ENCODE results near the gene ATP1A1. TPM values are rescaled to one million over a fixed set of nuclear protein-coding genes. Genes with fewer than 3 reads are reported as not detected.

ATP1A1 gene
- total RNA-seq, 2 experiments from 2014 or later: 251 to 262 TPM

- Histone ChIP-seq H3K27me3 (ENCODE audit: control insufficient read depth in 1 of 2, insufficient read depth in 2 of 2, low read length in 2 of 2) (no peaks in the 10 kb centered on the region), H3K4me3 (ENCODE audit: low read length) (no peak overlapping the region), H3K4me1 (ENCODE audit: insufficient read depth, low read length) (peaks cover 26% of the 10 kb centered on the region), H3K27ac (ENCODE audit: low read depth in 1 of 2, low read length in 2 of 2) (peak overlapping the region; percentile 13 to 22), H3K36me3 (ENCODE audit: insufficient read depth, low read length) (peaks cover 98% of the 10 kb centered on the region), H3K9me3 (ENCODE audit: control insufficient read depth in 1 of 2, insufficient read depth in 1 of 2, low read length in 2 of 2) (no peaks in the 10 kb centered on the region)
- intact Hi-C loops (cut with DNase I, micrococcal nuclease): loop anchor here in 1 of 2 experiments (1.0 to 5.0 kb wide), 2 partner anchors 13 to 158 kb away; no protein-coding TSS in a partner anchor
- H3K9me3 Mint-ChIP-seq: no peaks in the 10 kb centered on the region
- peak; percentile 88 for ATAC-seq (ENCODE audit: poor library complexity)
- H3K27me3 Mint-ChIP-seq: no peaks in the 10 kb centered on the region
- DNase-seq: peak in 7 of 14 experiments; percentile 8 to 85 (median 39)
- peaks cover 68% of the 10 kb centered on the region for H3K4me1 Mint-ChIP-seq (ENCODE audit: low read depth)
- peaks cover 98% of the 10 kb centered on the region for H3K36me3 Mint-ChIP-seq (ENCODE audit: low read depth)
- POLR2A ChIA-PET: interaction anchor here (0.7 to 2.0 kb wide), 5 partner anchors 13 to 239 kb away, joined by 3 to 8 read pairs (median 5); no protein-coding TSS in a partner anchor
- H3K4me3 Mint-ChIP-seq: no peak overlapping the region
- CTCF ChIA-PET: interaction anchor here (0.6 to 1.5 kb wide), 5 partner anchors 16 to 238 kb away, joined by 3 to 5 read pairs (median 3); no protein-coding TSS in a partner anchor
- TF ChIP-seq CTCF (IDR thresholded peaks at IDR 0.05): no peak
- peak overlapping the region; percentile 69 for H3K27ac Mint-ChIP-seq
These were observed 17.2 kb downstream of the ATP1A1 start for GRCh38 chr1:116390195-116390594.

GRCh38 chr1:116391185-116391584 is 18.1 kb downstream of the ATP1A1 start:
- intact Hi-C loops (cut with DNase I, micrococcal nuclease): loop anchor here in 1 of 2 experiments (5.0 kb wide), 1 partner anchor 159 kb away; no protein-coding TSS in a partner anchor
- no peaks in the 10 kb centered on the region for H3K9me3 ChIP-seq (ENCODE audit: control insufficient read depth in 1 of 2, insufficient read depth in 1 of 2, low read length in 2 of 2)
- H3K4me1 Mint-ChIP-seq (ENCODE audit: low read depth): peaks cover 61% of the 10 kb centered on the region
- peak overlapping the region; percentile 69 for H3K27ac Mint-ChIP-seq
- TF ChIP-seq CTCF (IDR thresholded peaks at IDR 0.05): no peak
- ChIA-PET CTCF (interaction anchor here (1.0 to 1.5 kb wide), 2 partner anchors 25 to 156 kb away, joined by 3 to 5 read pairs; no protein-coding TSS in a partner anchor), POLR2A (interaction anchor here (0.7 to 2.0 kb wide), 5 partner anchors 8 to 27 kb away, joined by 3 to 8 read pairs (median 4); no protein-coding TSS in a partner anchor)
- peaks cover 26% of the 10 kb centered on the region for H3K4me1 ChIP-seq (ENCODE audit: insufficient read depth, low read length)
- no peak overlapping the region for H3K4me3 Mint-ChIP-seq
- no peaks in the 10 kb centered on the region for H3K27me3 Mint-ChIP-seq
- H3K4me3 ChIP-seq (ENCODE audit: low read length): no peak overlapping the region
- peaks cover 100% of the 10 kb centered on the region for H3K36me3 Mint-ChIP-seq (ENCODE audit: low read depth)
- H3K9me3 Mint-ChIP-seq: no peaks in the 10 kb centered on the region
- peaks cover 99% of the 10 kb centered on the region for H3K36me3 ChIP-seq (ENCODE audit: insufficient read depth, low read length)
- ATAC-seq (ENCODE audit: poor library complexity) (no peak), DNase-seq (no peak)
- no peaks in the 10 kb centered on the region for H3K27me3 ChIP-seq (ENCODE audit: control insufficient read depth in 1 of 2, insufficient read depth in 2 of 2, low read length in 2 of 2)
- peak overlapping the region in 1 of 2 donors; percentile 15 for H3K27ac ChIP-seq (ENCODE audit: low read depth in 1 of 2, low read length in 2 of 2)

- H3K4me3 ChIP-seq (ENCODE audit: low read length): no peak overlapping the region
- H3K9me3 Mint-ChIP-seq: no peaks in the 10 kb centered on the region
- peaks cover 45% of the 10 kb centered on the region for H3K4me1 Mint-ChIP-seq (ENCODE audit: low read depth)
- H3K4me1 ChIP-seq (ENCODE audit: insufficient read depth, low read length): peaks cover 23% of the 10 kb centered on the region
- no peak for TF ChIP-seq CTCF (IDR thresholded peaks at IDR 0.05)
- H3K27me3 ChIP-seq (ENCODE audit: control insufficient read depth in 1 of 2, insufficient read depth in 2 of 2, low read length in 2 of 2): no peaks in the 10 kb centered on the region
- peak overlapping the region; percentile 37 for H3K27ac Mint-ChIP-seq
- peak overlapping the region in 1 of 2 donors; percentile 15 for H3K27ac ChIP-seq (ENCODE audit: low read depth in 1 of 2, low read length in 2 of 2)
- no peak overlapping the region for H3K4me3 Mint-ChIP-seq
- H3K9me3 ChIP-seq (ENCODE audit: control insufficient read depth in 1 of 2, insufficient read depth in 1 of 2, low read length in 2 of 2): no peaks in the 10 kb centered on the region
- ChIA-PET CTCF (interaction anchor here (0.6 to 1.1 kb wide), 2 partner anchors 89 to 254 kb away, joined by 4 read pairs; no protein-coding TSS in a partner anchor), POLR2A (interaction anchor here (1.2 to 1.4 kb wide), 2 partner anchors 9 to 67 kb away, joined by 4 read pairs; no protein-coding TSS in a partner anchor)
- H3K27me3 Mint-ChIP-seq: no peaks in the 10 kb centered on the region
- DNase-seq (no peak), ATAC-seq (ENCODE audit: poor library complexity) (no peak)
- H3K36me3 Mint-ChIP-seq (ENCODE audit: low read depth): peaks cover 100% of the 10 kb centered on the region
- intact Hi-C loops (cut with DNase I, micrococcal nuclease): loop anchor here in 1 of 2 experiments (5.0 kb wide), 1 partner anchor 161 kb away; no protein-coding TSS in a partner anchor
- peaks cover 99% of the 10 kb centered on the region for H3K36me3 ChIP-seq (ENCODE audit: insufficient read depth, low read length)
These were observed 19.8 kb downstream of the ATP1A1 start for GRCh38 chr1:116392717-116393404.
